IPS-18a (cell line): ENCODE data around the gene ZNF213.

Source experiments
- H3K27ac ChIP-seq: one replicate; pipeline ENCODE4 v1.5.1; 2013; ENCODE audit warnings: low read length
- H3K27me3 ChIP-seq: one replicate; pipeline ENCODE4 v1.6.1; 2013; ENCODE audit warnings: mild to moderate bottlenecking, low read length; ENCODE audit not compliant: control insufficient read depth, insufficient read depth
- H3K36me3 ChIP-seq: one replicate; pipeline ENCODE4 v1.6.1; 2013; ENCODE audit warnings: low read depth, low read length; ENCODE audit not compliant: control insufficient read depth
- H3K4me1 ChIP-seq: one replicate; pipeline ENCODE4 v1.6.1; 2013; ENCODE audit warnings: low read depth, low read length; ENCODE audit not compliant: control insufficient read depth
- H3K4me3 ChIP-seq: one replicate; pipeline ENCODE4 v1.5.1; 2013; ENCODE audit warnings: low read length
- H3K9ac ChIP-seq: one replicate; pipeline ENCODE4 v1.6.1; 2013; ENCODE audit warnings: mild to moderate bottlenecking, low read length, moderate library complexity
- H3K9me3 ChIP-seq: one replicate; pipeline ENCODE4 v1.6.1; 2013; ENCODE audit warnings: low read depth, low read length; ENCODE audit not compliant: control insufficient read depth

ZNF213 gene

DNA sequence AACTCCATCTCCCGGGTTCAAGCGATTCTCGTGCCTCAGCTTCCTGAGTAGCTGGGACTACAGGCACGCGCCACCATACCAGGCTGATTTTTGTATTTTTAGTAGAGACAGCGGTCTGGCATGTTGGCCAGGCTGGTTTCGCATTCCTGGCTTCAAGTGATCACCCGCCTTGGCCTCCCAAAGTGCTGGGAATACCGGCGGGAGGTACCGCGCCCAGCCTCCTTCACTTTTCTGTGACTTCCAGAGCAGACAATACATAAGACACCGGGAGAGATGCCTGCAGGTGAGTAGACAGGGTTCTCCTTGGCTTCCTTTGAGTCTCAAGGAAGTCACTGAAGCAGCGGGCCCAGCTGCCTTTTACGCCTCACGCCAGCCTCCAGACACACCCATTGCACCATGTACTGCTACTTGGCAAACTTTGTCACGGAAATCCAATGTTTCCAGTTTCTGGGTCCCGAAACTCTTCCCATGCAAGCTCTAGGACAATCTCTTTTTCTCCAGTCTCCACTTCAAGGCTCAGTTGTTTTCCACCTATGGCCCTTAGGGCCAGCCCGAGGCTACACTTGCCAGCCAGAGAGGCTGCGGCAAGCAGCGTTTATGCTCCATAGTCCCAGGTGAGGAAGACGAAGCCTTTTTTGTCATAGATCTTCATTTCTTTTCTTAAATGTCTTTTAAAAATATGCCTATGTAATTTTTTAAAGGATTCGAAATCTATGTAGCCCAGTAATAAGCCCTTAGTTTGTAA, 52.3 kb downstream of the ZNF213 start:
- Histone ChIP-seq H3K36me3 (no peaks in the 10 kb centered on the region), H3K9me3 (no peaks in the 10 kb centered on the region), H3K27me3 (peaks cover 71% of the 10 kb centered on the region), H3K4me3 (peak overlapping the region; percentile 43), H3K9ac (no peak overlapping the region), H3K4me1 (peaks cover 16% of the 10 kb centered on the region), H3K27ac (no peak overlapping the region)

DNA sequence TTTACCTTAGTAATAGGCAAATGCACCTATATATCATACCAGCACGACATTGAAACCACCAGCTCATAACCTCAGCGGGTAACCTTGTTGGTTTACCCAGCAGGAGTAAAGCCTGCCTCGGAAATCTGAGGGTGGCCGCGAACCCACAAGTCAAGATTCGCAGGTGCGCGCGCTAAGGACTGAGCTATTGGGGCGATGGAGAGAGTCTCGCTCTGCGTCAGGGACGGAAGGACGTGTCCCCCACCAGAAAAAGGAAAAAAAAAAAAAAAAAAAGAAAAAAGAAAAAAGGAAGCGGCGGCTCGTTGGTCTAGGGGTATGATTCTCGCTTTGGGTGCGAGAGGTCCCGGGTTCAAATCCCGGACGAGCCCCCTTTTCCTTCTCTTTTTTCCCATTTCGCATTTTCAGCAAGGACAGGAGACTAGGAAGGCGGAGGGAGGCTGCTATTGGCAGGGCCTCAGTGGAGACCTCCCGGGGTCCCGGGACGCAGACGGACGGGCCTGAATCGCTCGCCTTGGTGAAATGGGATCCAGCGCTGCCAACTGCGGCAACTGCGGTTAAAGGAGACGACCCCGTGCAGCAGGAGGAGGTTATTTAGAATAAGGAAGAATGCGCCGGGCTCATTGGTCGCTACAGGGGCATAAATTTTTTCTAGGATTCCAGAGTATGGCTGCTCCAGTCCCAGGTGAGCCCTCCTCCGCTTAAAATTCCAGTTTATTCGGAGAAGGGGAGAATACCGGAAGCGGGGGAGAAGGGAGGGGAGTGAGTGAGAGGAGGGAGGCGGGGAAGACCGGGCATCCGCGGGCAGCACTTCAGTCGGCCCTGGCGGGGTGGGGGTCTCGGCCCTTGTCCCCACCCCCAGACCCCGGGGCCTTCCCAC, 53.2 kb downstream of the ZNF213 start, which contains the start of gene OR1F1:
OR1F1 (plus strand) TSS at position 407 of the 877 bp plus-strand sequence.
- Histone ChIP-seq H3K4me3 (peak within 1 kb of the TSS; percentile 82), H3K9me3 (no peaks in the 10 kb centered on the region), H3K27me3 (peaks cover 61% of the 10 kb centered on the region), H3K27ac (no peak within 1 kb of the TSS), H3K36me3 (no peaks in the 10 kb centered on the region), H3K4me1 (peaks cover 16% of the 10 kb centered on the region), H3K9ac (peak within 1 kb of the TSS; percentile 28)

DNA sequence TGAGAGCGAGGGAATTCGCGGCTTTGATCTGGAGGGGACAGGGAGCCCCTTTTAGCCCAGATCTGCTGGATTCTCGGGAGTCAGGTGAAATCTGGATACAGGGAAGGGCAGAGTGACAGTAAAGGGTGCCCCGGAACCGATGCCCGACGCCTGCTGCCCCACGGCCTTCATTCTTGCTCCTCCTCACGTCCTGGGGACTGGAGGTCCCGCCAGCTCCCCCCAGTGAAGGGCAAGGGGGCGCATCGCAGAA, 53.8 kb downstream of the ZNF213 start:
- H3K36me3 ChIP-seq: no peaks in the 10 kb centered on the region

DNA sequence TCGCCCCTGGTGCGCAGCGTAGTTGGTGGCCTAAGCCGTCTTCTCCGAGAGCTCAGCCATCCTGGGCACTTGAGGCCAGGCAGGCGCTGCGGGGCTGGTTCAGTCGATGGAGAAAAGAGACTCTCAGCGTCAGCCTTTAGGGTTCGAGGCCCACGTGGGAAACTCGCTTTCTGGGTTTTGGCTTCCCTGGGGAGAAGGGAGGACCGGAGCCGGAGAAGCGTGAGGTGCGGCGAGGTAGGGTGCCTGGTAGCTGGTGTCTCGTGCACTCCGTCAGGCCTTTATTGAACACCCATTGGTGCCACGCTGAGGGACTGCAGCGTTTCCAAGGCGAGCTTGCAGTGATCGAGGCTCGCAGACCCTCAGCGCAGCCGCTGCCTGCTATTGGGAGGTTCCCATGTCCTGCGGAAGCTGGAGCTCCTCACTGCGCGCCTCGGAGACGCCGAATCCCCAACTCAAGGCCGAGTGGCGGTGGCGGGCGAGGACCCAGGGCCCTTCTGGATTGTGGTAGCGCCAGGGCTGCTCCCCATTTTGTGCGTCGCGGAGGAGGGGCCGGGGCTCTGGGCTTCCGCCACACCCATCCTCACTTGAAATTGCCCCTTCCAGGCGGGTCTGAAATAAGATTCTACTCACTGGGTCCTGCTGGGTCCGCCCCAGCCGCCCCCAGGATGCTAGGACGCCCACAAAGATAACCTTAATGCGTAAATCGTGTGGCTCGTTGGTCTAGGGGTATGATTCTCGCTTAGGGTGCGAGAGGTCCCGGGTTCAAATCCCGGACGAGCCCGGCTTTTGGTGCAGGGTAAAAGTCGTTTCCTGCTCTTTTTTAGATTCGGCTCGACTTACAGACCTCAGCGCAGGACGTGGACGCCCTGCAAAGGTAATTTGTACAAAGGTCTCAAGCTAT, 54.3 kb downstream of the ZNF213 start:
- Histone ChIP-seq H3K4me3 (peak overlapping the region; percentile 82), H3K27ac (no peak overlapping the region), H3K27me3 (peaks cover 53% of the 10 kb centered on the region), H3K9ac (peak overlapping the region; percentile 28), H3K4me1 (peaks cover 16% of the 10 kb centered on the region), H3K36me3 (no peaks in the 10 kb centered on the region), H3K9me3 (no peaks in the 10 kb centered on the region)

More for the DNA sequence above, 53.8 kb downstream of the ZNF213 start:
- Histone ChIP-seq H3K9me3 (no peaks in the 10 kb centered on the region), H3K4me3 (peak overlapping the region; percentile 82), H3K4me1 (peaks cover 16% of the 10 kb centered on the region), H3K27ac (no peak overlapping the region), H3K9ac (peak overlapping the region; percentile 28), H3K27me3 (peaks cover 56% of the 10 kb centered on the region)

DNA sequence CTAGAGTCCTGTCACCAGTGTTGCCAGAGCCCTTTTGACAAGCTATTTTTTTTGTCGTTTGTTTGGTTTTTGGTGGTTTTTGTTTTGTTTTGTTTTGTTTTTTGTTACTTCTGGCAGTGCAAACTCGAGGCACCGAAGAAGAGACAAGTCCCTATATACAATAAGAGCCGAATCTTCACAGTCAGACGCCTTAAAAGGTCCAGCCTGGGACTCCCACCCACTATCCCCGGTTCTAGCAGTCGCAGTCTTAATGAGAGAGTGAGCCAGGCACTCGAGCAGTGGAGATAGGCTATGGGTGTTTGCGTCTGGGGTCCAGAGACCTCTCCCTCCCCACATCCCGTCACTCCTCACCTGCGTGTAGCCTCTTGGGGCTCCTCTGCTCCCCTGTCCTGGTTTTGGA, 55.0 kb downstream of the ZNF213 start:
- peaks cover 16% of the 10 kb centered on the region for H3K4me1 ChIP-seq
- no peaks in the 10 kb centered on the region for H3K9me3 ChIP-seq
- no peak overlapping the region for H3K9ac ChIP-seq
- peaks cover 53% of the 10 kb centered on the region for H3K27me3 ChIP-seq
- peak overlapping the region; percentile 82 for H3K4me3 ChIP-seq
- no peaks in the 10 kb centered on the region for H3K36me3 ChIP-seq
- no peak overlapping the region for H3K27ac ChIP-seq

DNA sequence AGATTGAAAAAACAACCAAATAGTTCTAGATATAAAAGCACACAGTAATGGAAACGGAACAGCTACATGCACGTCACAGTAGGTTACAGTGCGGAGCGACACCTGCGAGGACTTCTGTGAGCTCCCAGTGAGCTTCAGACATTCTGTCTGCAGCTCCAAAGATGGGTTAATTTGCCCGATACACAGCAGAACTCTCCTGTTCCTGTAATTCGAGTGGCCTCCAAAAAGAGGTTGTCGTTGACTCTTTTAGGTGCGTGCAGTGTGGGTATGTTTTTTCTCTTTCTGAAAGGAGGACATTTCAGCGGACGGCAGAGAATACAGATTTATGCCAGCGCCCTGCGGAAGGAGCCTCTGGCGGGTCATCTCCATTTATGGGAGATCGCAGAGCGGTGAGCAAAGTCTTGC, 56.1 kb downstream of the ZNF213 start:
- Histone ChIP-seq H3K27me3 (peaks cover 52% of the 10 kb centered on the region), H3K4me3 (peak overlapping the region; percentile 82), H3K36me3 (no peaks in the 10 kb centered on the region), H3K4me1 (peaks cover 16% of the 10 kb centered on the region), H3K9ac (no peak overlapping the region), H3K9me3 (no peaks in the 10 kb centered on the region), H3K27ac (no peak overlapping the region)
